ENCODE data around the gene FURIN.
"Not testable (repeated sequence)": the region's sequence is repeated elsewhere in the genome, so short reads cannot be mapped to it uniquely, and the experiment has no call there.

FURIN gene

DNA sequence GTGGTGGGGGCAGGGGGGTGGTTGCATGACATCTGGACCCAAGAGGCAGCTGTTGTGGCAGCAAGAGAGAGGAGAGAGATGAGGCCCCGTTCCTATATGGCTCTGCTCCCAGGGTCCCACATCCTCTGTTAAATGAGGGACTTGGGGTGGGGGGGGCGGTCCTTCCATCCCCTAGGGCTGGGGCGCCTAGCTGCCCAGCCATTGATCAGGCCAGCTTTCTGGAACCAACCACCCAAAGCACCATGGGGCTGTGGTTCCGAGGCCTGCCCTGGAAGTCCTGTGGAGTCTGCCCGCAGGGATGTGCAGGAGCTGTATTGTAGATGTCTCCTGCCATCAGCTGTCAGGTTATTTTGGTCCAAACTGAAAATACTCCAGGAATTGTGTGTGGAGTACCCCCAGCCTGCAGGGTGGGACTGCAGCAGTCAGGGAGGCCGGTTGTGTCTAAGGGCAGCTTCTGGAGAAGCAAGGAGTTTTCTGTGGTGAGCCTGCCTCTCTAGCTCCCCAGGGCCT lies 5.2 kb downstream of the FURIN start:
- Histone ChIP-seq H3K9me3 (ENCODE audit: control insufficient read depth, low read length) (no peaks in the 10 kb centered on the region), H3K36me3 (ENCODE audit: control insufficient read depth, insufficient read depth, low read length) (peaks cover 14% of the 10 kb centered on the region), H3K4me1 (ENCODE audit: control insufficient read depth, insufficient read depth, low read length) (peaks cover 44% of the 10 kb centered on the region), H3K9ac (ENCODE audit: low read length) (peak overlapping the region; percentile 11), H3K27me3 (ENCODE audit: control insufficient read depth, insufficient read depth, low read length) (no peaks in the 10 kb centered on the region), H3K4me3 (ENCODE audit: low read length) (no peak overlapping the region)

DNA sequence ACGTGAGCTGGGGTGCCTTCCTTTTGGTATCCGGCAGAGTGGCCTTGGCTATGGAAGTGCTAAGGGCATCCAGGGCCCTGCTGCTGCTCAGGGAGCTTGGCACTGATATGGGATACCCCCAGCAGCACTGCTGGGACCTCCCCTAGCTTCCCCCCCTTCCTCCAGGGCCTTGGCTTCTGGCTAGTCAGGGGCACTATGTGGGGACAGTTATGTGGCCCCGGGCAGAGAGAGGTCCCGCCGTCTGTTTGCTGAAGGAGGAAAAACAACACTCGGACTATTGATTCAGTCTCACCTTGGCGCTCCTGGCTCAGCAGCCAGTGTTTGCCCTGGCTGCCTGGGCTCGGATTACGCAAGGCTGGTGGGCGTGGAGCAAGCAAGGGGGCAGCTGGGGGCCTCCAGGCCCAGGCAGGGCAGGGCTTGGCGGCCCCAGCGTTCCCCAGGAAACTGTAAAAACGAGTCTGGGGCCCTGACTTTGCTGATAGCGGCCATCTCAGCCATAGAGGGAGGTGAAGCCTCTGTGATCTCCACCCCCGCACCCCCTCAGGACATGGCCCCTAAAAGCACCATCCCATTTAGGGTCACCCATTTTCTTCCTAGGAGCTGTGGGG lies 5.7 kb downstream of the FURIN start:
- peak overlapping the region; percentile 11 for H3K9ac ChIP-seq (ENCODE audit: low read length)

GRCh38 chr15:90874986-90875385 lies 6.6 kb downstream of the FURIN start:
- not testable (repeated sequence) for H3K9me3 ChIP-seq (ENCODE audit: control insufficient read depth, low read length); H3K27me3 ChIP-seq (ENCODE audit: control insufficient read depth, insufficient read depth, low read length); H3K4me3 ChIP-seq (ENCODE audit: low read length); H3K9ac ChIP-seq (ENCODE audit: low read length)
- Histone ChIP-seq H3K36me3 (ENCODE audit: control insufficient read depth, insufficient read depth, low read length) (peaks cover 26% of the 10 kb centered on the region), H3K4me1 (ENCODE audit: control insufficient read depth, insufficient read depth, low read length) (peaks cover 30% of the 10 kb centered on the region)

More for the DNA sequence above, 5.7 kb downstream of the FURIN start:
- Histone ChIP-seq H3K4me3 (ENCODE audit: low read length) (no peak overlapping the region), H3K27me3 (ENCODE audit: control insufficient read depth, insufficient read depth, low read length) (no peaks in the 10 kb centered on the region), H3K9me3 (ENCODE audit: control insufficient read depth, low read length) (no peaks in the 10 kb centered on the region), H3K36me3 (ENCODE audit: control insufficient read depth, insufficient read depth, low read length) (peaks cover 19% of the 10 kb centered on the region), H3K4me1 (ENCODE audit: control insufficient read depth, insufficient read depth, low read length) (peaks cover 39% of the 10 kb centered on the region)

GRCh38 chr15:90875549-90875981 lies 7.2 kb downstream of the FURIN start:
- H3K4me3 ChIP-seq (ENCODE audit: low read length), result no peak overlapping the region
- H3K4me1 ChIP-seq (ENCODE audit: control insufficient read depth, insufficient read depth, low read length), result peaks cover 24% of the 10 kb centered on the region
- H3K9ac ChIP-seq (ENCODE audit: low read length), result no peak overlapping the region
- H3K9me3 ChIP-seq (ENCODE audit: control insufficient read depth, low read length), result no peaks in the 10 kb centered on the region
- H3K36me3 ChIP-seq (ENCODE audit: control insufficient read depth, insufficient read depth, low read length), result peaks cover 26% of the 10 kb centered on the region
- H3K27me3 ChIP-seq (ENCODE audit: control insufficient read depth, insufficient read depth, low read length), result no peaks in the 10 kb centered on the region

- H3K36me3 ChIP-seq (ENCODE audit: control insufficient read depth, insufficient read depth, low read length), result peaks cover 26% of the 10 kb centered on the region
- H3K4me1 ChIP-seq (ENCODE audit: control insufficient read depth, insufficient read depth, low read length), result peaks cover 22% of the 10 kb centered on the region
- H3K27me3 ChIP-seq (ENCODE audit: control insufficient read depth, insufficient read depth, low read length), result no peaks in the 10 kb centered on the region
- H3K4me3 ChIP-seq (ENCODE audit: low read length), result no peak overlapping the region
- H3K9ac ChIP-seq (ENCODE audit: low read length), result no peak overlapping the region
- no peaks in the 10 kb centered on the region for H3K9me3 ChIP-seq (ENCODE audit: control insufficient read depth, low read length)
Measured at GRCh38 chr15:90876046-90876445, 7.7 kb downstream of the FURIN start.

DNA sequence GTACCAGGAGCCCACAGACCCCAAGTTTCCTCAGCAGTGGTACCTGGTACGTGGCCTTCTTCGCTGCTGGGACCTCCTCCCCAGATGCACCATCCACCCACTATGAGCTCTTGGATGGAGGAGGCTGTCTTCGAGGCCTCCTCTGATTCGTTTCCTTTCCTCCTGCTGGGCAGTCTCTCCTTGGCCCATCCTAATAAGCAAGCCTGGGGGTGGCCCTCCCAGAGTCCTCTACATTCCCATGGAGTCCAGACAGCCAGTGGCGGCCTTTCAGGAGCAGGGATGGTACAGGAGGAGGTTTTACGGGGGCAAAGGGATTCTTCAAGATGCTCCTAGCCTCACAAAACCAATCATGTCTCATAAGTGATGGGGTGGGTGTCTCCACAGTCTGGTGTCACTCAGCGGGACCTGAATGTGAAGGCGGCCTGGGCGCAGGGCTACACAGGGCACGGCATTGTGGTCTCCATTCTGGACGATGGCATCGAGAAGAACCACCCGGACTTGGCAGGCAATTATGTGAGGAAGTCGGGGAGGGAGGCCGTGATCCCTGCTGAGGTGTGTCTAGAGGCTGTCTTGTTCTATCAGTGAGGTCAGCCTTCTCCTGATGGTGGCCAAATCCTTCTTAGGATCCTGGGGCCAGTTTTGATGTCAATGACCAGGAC lies 8.3 kb downstream of the FURIN start:
- H3K36me3 ChIP-seq (ENCODE audit: control insufficient read depth, insufficient read depth, low read length), result peaks cover 27% of the 10 kb centered on the region
- H3K4me1 ChIP-seq (ENCODE audit: control insufficient read depth, insufficient read depth, low read length), result peaks cover 22% of the 10 kb centered on the region
- H3K27me3 ChIP-seq (ENCODE audit: control insufficient read depth, insufficient read depth, low read length), result no peaks in the 10 kb centered on the region
- H3K9ac ChIP-seq (ENCODE audit: low read length), result no peak overlapping the region
- no peaks in the 10 kb centered on the region for H3K9me3 ChIP-seq (ENCODE audit: control insufficient read depth, low read length)
- H3K4me3 ChIP-seq (ENCODE audit: low read length), result no peak overlapping the region

- Histone ChIP-seq H3K36me3 (ENCODE audit: control insufficient read depth, insufficient read depth, low read length) (peaks cover 33% of the 10 kb centered on the region), H3K27me3 (ENCODE audit: control insufficient read depth, insufficient read depth, low read length) (no peaks in the 10 kb centered on the region), H3K4me3 (ENCODE audit: low read length) (no peak overlapping the region), H3K9ac (ENCODE audit: low read length) (no peak overlapping the region), H3K9me3 (ENCODE audit: control insufficient read depth, low read length) (no peaks in the 10 kb centered on the region), H3K4me1 (ENCODE audit: control insufficient read depth, insufficient read depth, low read length) (peaks cover 22% of the 10 kb centered on the region)
Measured at GRCh38 chr15:90877315-90877714, 8.9 kb downstream of the FURIN start.

GRCh38 chr15:90877996-90878395 lies 9.6 kb downstream of the FURIN start:
- H3K36me3 ChIP-seq (ENCODE audit: control insufficient read depth, insufficient read depth, low read length), result peaks cover 34% of the 10 kb centered on the region
- no peak overlapping the region for H3K4me3 ChIP-seq (ENCODE audit: low read length)
- peaks cover 20% of the 10 kb centered on the region for H3K4me1 ChIP-seq (ENCODE audit: control insufficient read depth, insufficient read depth, low read length)
- no peaks in the 10 kb centered on the region for H3K9me3 ChIP-seq (ENCODE audit: control insufficient read depth, low read length)
- no peak overlapping the region for H3K9ac ChIP-seq (ENCODE audit: low read length)
- H3K27me3 ChIP-seq (ENCODE audit: control insufficient read depth, insufficient read depth, low read length), result no peaks in the 10 kb centered on the region

GRCh38 chr15:90878660-90879059 lies 10.3 kb downstream of the FURIN start:
- H3K9ac ChIP-seq (ENCODE audit: low read length), result no peak overlapping the region
- H3K36me3 ChIP-seq (ENCODE audit: control insufficient read depth, insufficient read depth, low read length), result peaks cover 34% of the 10 kb centered on the region
- H3K27me3 ChIP-seq (ENCODE audit: control insufficient read depth, insufficient read depth, low read length), result no peaks in the 10 kb centered on the region
- H3K9me3 ChIP-seq (ENCODE audit: control insufficient read depth, low read length), result no peaks in the 10 kb centered on the region
- H3K4me3 ChIP-seq (ENCODE audit: low read length), result no peak overlapping the region
- H3K4me1 ChIP-seq (ENCODE audit: control insufficient read depth, insufficient read depth, low read length), result peaks cover 20% of the 10 kb centered on the region

GRCh38 chr15:90879730-90880366 lies 11.5 kb downstream of the FURIN start:
- peaks cover 34% of the 10 kb centered on the region for H3K36me3 ChIP-seq (ENCODE audit: control insufficient read depth, insufficient read depth, low read length)
- no peaks in the 10 kb centered on the region for H3K9me3 ChIP-seq (ENCODE audit: control insufficient read depth, low read length)
- H3K4me1 ChIP-seq (ENCODE audit: control insufficient read depth, insufficient read depth, low read length), result peaks cover 20% of the 10 kb centered on the region
- no peaks in the 10 kb centered on the region for H3K27me3 ChIP-seq (ENCODE audit: control insufficient read depth, insufficient read depth, low read length)
- no peak overlapping the region for H3K9ac ChIP-seq (ENCODE audit: low read length)
- no peak overlapping the region for H3K4me3 ChIP-seq (ENCODE audit: low read length)

GRCh38 chr15:90880381-90881145 lies 12.2 kb downstream of the FURIN start:
- Histone ChIP-seq H3K4me3 (ENCODE audit: low read length) (no peak overlapping the region), H3K27me3 (ENCODE audit: control insufficient read depth, insufficient read depth, low read length) (no peaks in the 10 kb centered on the region), H3K36me3 (ENCODE audit: control insufficient read depth, insufficient read depth, low read length) (peaks cover 34% of the 10 kb centered on the region), H3K9me3 (ENCODE audit: control insufficient read depth, low read length) (no peaks in the 10 kb centered on the region), H3K9ac (ENCODE audit: low read length) (no peak overlapping the region), H3K4me1 (ENCODE audit: control insufficient read depth, insufficient read depth, low read length) (peaks cover 27% of the 10 kb centered on the region)

All from mucosa of stomach (tissue), 1 donor.